ENCODE data around the gene RIMKLB.
"Not testable (repeated sequence)": the region's sequence is repeated elsewhere in the genome, so short reads cannot be mapped to it uniquely, and the experiment has no call there.

Gene RIMKLB

DNA sequence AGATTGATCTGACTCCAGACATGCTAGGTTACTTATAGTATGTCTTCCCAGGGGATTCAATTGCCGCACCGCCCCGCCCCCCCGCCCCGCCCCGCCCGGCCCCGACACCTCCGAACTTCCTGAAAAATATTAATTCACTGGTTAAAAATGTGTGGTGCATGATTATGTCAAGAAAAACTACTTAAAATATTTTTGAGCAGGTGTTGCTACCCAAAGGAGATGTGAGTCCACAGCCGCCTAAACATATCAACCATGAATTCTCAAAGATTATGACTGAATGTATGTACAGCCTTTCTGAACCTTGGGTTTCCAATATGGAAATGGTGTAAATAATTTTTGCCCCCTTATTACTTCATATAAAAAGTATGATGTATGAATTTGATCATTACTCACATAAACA lies 2.7 kb upstream of the RIMKLB start:
- DNase-seq, result no peak

DNA sequence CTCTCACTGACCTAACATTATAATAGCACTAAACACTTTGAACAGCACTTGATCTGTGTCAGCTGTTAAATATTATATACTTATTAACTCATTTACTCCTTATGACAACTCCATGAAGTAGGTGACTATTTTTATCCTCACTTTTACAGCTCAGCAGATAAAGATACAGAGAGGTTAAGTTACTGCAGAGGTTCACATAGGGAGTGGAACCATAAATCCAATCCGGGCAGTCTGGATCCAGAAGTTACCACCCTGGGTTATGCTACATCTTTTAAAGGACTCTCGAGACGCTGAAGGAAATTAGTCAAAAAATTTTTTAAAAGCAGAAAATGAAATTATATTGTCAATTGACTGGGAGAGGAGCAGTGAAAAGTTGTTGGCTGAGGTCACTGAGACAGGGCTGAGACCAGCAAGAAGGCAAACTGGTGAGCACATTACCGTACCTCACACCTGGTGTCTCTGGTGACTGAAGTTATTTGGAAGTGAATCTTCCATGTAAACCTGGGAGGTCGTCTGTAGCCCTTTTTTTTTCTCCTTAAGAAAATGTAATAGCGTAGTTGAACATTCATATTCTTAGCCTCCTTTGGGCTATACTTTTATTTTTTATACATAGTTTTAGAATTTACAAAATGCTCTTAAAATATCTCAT lies 1.2 kb upstream of the RIMKLB start:
- peak; percentile 51 for DNase-seq

DNA sequence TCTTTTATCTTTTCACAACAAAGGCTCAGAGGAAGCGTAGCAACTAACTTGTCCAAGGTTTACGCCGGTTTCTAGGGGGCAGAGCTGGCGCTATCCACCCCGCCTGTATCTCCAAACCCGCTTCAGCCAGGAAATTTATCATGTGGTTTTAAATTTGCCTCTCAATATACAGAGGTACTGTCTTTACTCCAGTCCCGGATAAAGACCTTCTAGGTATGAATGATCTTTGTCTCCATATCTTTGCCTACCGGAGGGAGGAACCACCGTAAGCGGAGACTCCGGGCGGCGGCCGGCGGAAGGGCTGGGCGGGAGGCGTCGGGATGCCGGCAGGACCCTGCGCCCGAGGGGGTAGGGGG lies 693 bp upstream of the RIMKLB start:
- peak; percentile 60 for DNase-seq

DNA sequence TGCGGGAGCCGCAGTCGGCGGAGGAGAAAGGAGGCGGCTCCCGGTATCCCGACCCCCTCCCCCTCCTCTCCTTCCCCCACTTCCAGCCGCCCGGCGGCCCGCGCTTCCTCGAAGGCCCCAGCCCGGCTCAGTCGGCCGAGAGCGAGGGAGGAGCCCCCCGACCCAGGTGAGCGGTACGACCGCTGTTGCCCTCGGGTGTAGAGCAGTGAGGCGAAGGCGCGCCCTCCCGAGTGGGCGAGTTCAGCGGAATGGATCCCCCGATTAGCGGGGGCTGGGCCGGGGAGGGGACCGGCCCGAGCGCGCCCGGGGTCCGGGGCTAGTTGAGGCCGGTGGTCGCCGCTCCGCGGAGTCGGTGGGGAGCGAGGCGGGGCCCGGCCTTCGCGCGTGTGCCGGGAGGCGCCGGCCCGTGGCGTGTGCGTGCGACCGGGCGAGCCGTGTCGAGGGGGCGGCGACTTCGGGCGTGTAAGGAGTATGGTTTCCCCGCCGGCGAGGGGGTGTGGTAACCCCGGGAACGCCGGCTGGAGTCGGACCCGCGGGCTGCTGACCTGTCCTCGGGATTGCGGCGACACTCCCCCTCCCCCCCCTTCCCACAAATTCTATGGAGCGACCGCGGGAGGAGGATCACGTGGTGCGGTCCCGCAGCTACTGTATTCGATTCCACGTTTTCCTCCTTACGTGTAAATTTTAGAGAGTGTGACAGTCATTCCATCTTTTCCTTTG lies 501 bp downstream of the RIMKLB start:
- peak; percentile 56 for DNase-seq

DNA sequence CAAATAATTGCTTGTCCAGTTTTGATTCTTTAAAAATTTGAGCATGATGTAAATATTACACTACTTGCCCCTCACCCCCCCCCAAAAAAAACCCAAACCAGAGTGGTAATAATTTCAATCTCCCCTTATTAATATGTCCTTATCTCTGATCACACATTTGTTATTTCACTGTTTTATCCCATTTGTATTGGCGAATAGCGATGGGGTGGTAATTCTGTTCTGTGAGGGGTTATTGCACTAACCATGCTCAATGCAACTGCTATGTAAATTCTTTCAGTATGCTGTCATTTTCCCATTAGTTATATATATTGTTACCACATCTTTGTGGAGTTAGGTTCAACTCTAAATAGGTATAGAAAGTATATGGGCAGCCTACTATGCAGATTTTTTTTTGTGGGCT lies 1.1 kb downstream of the RIMKLB start:
- DNase-seq, result no peak

DNA sequence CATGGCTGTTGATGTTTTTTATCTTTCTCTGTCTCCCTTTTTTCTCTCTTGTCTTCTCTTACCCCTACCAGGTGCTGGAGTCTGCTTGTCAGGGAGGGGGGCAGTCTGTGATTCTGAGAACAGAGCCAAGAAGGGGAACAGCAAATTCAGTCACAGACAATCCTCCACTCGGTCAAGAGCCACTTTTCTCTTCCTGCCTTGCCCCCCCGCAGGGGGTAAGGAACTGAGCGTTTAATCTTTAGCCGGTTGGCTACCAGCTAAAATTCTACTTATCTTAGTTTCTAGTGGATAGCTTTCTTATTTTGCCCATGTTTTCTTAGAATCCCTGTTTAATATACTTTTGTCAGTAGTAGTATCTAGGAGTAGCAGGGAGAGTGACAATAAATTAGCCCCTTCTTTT lies 1.9 kb downstream of the RIMKLB start:
- no peak for DNase-seq

DNA sequence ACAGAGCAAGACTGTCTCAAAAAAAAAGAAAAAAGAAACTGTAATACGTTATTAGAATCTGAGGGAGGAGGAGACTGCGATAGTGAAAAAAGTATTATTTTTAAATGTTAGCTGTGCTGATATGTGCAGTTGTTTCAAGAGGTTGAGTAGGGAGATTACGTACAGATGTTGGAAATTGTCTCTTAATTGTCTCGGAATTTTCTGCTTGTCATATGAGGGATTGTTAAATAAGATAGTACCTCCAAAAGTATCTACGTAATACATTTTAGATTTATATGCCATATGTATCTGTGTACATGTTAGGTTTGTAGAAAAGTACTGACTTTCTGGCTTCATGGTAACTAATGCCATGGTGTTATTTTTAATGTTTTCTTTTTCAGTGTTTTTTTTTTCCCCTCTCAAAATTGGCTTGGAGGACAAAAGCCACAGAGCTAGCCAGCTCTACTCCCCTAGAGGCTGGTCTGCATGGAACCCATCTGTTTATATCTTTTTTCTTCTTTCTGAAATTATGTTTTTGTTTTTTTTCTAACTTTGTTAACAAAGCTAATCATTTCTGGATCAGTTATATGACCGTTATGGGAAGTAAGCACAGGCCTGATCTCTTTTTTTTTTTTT lies 3.4 kb downstream of the RIMKLB start:
- no peak for DNase-seq

DNA sequence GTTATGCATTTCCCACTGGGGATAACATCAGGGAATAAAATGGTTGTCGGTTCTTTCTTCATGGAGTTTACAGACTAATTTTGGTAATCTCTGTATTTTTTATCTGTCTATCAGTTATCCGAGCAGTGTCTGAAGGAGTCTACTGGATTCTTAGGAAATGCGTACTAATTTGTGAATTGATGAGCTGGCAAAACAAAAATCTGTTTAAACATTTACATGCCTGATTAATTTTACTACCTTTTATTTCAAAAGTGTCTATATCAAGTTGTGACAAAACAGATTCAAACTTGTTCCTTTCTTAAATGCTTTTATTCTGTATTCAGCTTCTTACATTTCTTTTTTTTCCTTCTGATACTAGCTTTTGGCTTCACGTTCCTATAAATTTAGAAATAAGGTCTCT lies 4.4 kb downstream of the RIMKLB start:
- no peak for DNase-seq

DNA sequence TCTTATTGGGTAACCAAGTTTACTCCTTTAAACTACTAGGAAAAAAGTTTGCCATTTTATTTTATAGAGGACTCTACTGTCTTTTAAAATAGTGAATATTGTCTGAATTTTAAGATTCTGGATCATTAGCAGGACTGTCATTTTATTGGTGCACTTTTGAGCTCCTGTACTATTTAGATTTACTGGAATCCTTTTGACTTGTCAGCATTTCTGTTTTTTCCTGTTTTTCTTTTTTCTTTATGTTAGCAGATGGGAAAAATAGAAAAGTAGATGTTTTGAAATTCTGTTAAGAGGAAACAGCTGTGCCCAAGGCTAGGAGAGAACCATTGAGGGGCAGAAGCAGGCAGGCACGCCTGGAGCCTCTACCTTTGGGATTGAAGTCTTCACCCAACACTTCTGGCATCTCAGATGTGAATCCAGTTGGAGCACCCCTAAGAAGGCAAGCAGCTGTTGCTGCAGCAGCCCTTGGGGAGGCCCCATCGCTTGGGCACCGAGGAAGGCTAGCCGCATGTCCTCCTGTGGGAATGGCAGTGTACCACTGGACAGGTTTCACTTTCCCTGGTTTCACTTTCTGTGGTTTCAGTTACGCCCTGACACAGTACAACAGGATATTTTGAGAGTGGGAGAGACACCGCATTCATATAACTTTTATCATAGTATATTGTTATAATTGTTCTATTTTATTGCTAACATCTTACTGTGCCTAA lies 11.5 kb downstream of the RIMKLB start:
- no peak for DNase-seq

DNA sequence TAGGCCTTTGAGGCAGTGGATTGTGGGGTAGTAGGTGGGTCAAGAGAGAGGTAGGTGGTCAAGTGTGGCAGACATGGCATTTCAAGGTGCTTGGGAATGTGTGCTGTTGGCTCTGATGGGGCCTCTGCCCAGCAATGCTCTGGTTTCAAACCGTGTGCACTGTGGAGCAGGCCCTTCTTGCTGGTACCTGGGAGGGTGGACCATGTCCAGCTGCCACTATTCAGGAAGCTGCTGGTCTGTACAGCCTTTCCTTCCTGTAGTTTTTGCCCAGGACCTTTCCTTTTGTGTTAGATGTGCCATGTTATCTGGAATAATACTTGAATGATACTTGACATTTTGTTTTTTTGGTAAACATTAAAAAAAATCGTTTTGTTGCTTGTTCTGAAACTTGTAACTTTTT lies 14.8 kb downstream of the RIMKLB start:
- no peak for DNase-seq

DNA sequence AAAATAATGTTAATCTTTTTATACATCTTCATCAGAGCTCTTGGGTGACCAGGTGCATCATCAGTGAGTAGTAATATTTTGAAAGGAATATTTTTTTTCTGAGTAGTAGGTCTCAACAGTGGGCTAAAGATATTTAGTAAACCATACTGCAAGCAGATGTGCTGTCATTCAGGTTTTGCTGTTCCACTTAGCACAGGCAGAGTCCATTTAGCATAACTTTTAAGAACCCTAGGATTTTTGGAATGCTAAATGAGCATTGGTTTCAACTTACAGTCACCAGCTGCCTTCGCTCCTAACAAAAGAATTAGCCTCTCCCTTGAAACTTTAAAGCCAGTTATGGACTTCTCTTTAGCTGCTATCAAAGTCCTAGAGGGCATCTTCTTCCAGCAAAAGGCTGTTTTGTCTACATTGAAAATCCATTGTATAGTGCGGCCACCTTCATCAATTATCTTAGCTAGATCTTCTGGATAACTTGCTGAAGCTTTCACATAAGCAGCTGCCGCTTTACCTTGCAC lies 24.6 kb downstream of the RIMKLB start:
- no peak for DNase-seq

DNA sequence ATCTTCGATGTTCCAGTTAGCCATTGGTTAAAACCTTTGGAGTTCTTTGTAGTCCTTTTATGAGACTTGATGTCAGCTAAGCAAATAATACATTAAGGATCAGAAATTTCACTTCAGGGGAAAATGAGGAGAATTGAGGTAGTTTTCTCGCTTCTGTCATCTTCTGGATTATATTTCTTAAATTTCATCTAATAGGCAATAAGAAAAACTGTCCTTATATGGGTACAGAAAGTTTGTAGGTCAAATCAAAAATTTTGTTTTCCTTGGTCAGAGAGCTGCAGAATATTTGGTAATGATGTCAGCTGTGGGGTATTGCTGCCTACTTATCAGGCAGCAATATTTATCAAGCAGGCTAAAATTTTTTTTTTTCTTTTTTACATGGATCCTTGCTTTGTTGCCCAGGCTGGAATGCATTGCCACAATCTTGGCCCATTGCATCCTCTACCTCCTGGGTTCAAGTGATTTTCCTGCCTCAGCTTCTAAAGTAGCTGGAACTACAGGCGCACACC lies 37.1 kb downstream of the RIMKLB start:
- DNase-seq, result no peak

DNA sequence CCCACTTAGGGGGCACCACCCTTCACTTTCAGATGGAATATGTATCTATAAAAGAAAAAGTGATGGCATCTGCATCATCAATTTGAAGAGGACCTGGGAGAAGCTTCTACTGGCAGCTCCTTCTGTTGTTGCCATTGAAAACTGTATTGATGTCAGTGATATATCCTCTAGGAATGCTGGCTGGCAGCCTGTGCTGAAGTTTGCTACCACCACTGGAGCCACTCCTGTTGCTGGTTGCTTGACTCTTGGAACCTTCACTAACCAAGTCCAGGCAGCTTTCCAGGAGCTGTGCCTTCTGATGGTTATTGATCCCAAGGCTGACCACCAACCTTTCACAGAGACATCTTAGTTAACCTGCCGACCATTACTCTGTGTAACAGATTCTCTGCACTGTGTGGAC lies 44.7 kb downstream of the RIMKLB start:
- no peak for DNase-seq

DNA sequence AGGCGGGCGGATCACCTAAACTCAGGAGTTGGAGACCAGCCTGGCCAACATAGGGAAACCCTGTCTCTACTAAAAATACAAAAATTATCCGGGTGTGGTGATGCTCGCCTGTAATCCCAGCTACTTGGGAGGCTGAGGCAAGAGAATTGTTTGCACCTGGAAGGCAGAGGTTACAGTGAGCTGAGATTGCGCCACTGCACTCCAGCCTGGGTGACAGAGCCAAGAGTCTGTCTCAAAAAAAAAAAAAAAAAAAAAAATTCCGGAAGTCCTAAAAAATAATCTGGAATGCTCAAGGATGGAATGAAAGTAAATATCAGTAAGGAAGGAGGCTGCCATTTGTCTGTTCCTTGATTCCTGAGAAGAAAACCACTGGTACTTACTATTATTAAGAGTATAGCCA lies 45.3 kb downstream of the RIMKLB start:
- not testable (repeated sequence) for DNase-seq

DNA sequence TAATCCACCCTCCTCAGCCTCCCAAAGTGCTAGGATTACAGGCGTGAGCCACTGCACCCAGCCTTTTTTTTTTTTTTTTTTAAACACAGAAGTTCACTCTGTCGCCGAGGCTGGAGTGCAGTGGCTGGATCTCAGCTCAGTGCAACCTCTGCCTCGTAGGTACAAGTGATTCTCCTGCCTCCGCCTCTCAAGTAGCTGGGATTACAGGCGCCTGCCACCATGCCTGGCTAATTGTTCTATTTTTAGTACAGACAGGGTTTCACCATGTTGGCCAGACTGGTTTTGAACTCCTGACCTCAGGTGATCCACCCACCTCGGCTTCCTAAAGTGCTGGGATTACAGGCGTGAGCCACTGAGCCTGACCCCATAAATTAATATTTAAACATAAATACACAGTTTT lies 47.8 kb downstream of the RIMKLB start:
- DNase-seq, result not testable (repeated sequence)

DNA sequence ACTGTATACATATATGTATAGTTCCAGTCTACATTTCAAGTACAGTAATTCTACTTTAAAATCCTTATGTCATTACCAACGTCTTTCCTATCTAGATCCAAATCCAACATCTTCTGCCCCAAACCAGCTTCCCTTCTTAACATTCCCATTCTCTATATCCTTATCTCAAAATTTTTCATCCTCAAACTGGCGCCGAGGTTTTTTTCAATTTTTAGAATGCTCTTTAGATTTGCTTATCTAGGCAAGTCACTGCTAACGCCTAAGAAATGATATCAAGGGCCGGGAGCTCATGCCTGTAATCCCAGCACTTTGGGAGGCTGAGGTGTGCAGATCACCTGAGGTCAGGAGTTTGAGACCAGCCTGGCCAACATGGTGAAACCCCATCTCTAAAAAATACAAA lies 48.3 kb downstream of the RIMKLB start:
- DNase-seq, result no peak

DNA sequence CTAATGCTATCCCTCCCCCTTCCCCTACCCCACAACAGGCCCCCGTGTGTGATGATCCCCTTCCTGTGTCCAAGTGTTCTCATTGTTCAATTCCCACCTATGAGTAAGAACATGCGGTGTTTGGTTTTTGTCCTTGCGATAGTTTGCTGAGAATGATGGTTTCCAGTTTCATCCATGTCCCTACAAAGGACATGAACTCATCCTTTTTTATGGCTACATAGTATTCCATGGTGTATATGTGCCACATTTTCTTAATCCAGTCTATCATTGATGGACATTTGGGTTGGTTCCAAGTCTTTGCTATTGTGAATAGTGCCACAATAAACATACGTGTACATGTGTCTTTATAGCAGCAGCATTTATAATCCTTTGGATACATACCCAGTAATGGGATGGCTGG lies 62.3 kb downstream of the RIMKLB start:
- DNase-seq, result not testable (repeated sequence)

DNA sequence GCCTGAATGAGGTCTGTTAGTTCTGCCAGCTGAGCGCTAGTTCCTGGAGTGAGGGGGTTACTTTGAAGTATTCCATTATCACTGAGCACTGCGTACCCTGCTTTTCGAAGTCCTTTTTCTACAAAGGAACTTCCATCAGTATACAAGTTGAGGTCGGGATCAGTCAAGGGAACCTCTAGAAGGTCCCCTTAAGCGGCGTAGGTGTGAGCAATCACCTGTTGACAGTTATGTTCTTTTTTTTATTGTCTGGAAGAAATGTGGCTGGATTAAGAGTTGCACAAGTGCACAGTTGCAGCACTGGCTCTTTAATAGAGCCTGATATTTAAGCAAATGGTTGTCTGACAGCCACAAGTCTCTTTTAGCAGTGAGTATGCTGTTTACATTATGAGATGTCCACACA lies 64.9 kb downstream of the RIMKLB start:
- DNase-seq, result not testable (repeated sequence)

DNA sequence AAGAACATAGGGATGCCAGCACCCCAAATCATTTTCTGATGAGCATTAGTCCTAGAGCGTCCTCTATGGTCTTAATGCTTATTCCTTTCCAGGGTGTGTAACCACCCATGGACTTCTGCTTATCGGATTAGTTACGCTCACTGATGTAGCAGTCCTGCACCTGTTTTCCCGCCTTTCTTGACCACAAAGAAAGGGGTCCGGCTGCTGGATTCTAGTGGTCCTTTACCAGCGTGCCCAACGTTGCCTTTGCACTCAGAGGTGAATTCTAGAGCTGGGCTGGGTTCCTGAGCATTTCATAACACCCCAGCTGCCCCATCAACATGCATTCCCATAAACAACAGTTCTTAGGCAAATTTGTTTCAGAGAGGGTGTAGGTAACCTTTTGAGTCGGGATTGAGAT lies 68.3 kb downstream of the RIMKLB start:
- not testable (repeated sequence) for DNase-seq

DNA sequence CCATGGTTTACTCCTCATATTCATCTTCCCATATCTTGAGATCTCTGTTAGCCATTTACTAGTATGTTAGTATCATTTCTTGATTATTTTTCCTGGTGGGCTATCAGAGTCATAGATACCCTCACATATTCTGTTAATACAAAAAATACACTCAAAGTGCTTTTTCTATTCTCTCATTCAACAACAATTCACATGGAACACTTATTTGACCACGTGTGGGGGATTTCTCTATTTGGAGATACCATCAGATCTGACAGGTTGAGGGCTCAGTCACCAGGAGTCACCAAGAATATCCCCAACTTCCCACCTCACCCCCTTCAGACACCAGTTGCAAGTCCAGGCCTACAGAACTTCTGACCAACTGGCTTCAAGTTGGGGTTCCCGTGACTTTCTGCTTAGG lies 72.7 kb downstream of the RIMKLB start:
- DNase-seq, result no peak

DNA sequence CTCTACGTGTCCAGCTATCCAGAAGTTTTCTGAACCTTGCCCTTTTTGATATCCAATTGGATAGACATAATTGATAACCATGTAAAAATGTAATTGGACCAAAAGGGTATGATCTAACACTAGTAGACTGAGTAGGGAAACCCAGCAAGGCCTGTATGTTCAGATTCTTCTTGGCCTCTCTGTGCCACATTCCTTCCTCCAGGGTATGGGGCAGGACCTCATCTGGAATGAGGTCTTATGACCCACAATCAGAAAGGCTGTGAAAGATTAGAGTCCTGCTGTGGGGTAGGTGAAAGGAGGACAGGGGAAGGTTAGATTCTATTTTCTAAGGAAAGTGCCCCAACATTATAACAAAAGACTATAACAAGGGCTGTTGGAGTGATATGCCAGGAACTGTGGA lies 73.3 kb downstream of the RIMKLB start:
- no peak for DNase-seq

DNA sequence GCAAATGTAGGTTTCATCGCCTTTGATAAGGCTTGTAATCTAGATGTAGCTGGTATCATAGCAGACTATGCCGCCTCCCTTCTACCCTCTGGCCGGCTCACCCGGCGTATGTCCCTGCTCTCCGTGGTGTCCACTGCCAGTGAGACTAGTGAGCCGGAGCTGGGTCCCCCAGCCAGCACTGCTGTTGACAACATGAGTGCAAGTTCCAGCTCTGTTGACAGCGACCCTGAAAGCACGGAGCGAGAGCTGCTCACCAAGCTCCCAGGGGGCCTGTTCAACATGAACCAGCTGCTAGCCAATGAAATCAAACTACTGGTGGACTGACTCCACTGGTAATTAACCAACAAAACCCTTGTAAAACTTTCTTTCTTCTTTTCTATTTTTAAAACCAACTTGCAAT lies 75.7 kb downstream of the RIMKLB start:
- DNase-seq, result no peak

DNA sequence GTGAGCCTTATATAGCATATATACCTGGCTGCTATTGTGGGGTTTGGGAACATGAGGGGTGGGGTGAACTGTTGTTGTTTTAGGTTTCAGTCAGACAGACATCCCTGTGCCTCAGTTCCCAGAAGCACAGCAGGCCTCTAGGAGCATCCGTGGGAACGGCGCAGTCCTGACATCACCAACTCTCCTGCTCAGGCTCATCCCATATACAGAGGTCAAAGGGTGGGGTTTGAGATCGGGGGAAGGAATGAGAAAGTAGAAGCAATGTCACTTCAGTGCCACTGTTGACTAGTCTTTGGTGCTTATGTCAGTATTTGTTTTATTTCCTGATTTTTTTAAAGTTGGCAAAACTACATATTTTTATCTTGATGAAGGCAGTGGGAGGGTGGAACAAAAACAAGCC lies 81.5 kb downstream of the RIMKLB start:
- DNase-seq, result no peak

DNA sequence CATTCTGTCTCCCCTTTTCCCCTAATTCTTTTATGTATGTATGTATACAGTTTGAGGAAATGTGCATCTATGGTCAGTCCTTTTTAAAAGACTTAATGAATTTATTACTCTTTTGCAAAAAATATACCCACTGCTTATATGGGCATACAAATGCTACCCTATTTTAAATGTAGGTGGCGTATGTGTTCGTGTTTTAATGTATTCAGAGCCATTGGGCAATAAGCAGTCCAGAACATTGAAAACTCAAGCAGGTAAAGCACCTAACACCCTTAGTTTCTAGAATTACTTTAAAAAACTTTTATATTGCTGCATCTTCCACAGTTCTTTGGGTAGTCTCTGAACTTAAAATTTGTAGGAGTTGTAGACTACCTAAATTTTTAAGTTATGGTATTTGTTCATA lies 82.1 kb downstream of the RIMKLB start:
- DNase-seq, result no peak
